NCI-H2171 (cell line): Measurements from ENCODE around the gene ZNF586.
"Not testable (repeated sequence)": the region's sequence is repeated elsewhere in the genome, so short reads cannot be mapped to it uniquely, and the experiment has no call there.

ENCODE experiments used
- DNase-seq: peaks from one replicate; lab custom pipeline; 2025; lab: John Stamatoyannopoulos, UW

ZNF586 gene

GRCh38 chr19:57796580-57796979, 27.1 kb downstream of the ZNF586 start:
- DNase-seq = not testable (repeated sequence)

- no peak for DNase-seq
These were observed 31.2 kb downstream of the ZNF586 start for GRCh38 chr19:57800696-57801095.

GRCh38 chr19:57802269-57802668, 32.8 kb downstream of the ZNF586 start:
- no peak for DNase-seq

DNA sequence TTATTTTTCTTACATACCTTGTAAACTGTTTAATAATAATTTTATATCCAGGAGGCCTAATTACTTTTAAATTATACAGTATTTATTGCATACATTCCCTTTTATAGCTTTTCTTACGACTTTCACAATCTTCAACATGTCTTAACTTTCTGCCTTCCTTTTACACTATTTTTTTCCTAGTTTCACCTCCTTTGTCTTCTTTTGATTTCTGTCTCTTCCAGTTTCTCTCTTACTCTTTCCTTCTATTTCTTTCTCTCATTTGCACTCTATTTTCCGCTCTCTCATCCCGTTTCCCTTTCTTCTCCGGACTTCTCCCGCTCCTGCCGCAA, 33.8 kb downstream of the ZNF586 start:
- no peak for DNase-seq

DNA sequence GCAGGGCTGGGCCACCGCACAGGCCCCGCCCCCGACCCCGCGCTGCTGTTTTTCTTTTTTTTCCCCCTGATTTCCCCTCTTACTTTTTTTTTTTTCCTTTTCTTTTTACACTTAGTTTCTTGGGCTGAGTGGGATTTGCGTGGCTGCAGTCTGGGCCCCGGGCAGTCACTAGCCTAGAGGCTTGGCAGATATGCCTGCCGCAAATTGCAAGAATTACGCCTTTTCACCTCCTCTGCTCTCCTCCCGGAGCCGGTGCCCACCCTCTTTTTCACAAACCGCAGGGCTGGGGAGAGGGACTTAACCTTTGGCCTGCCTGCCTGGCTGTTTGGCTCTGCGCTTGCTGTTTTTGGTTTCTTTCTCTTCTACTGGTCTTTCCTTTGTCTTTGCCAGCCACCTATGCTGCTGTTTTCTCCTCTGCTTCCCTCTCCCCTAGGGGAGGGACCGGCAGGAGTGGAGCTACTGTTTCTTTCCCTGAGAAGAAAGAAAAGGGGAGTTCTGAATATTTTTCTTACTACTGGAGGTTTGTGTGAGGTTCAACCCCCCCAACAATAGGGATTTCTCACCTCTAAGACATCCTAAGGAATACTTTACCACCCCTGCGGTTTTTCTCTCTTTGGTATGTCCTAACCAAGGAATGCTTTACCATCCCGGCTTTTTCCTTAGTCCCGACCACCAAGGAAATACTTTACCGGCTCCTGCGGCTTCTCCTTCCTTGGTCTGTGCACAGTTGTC, 34.3 kb downstream of the ZNF586 start:
- DNase-seq = no peak

DNA sequence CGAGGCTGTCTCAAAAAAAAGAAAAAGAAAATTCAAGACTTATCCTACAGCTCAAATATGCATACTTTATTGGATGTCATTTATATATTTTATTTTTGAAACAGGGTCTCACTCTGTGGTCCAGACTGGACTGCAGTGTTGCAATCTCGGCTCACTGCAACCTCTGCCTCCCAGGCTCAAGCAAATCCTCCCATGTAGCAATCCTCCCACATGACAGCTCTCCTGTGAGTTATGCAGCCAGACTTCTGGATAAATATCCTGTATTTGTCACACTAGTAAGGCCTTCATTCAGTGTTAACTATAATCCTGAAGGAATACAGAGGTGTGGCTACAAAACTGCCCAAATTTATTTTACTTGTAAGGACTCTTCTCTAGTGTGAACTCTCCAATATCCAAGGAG, 38.1 kb downstream of the ZNF586 start:
- DNase-seq = no peak

GRCh38 chr19:57810410-57811295, 41.2 kb downstream of the ZNF586 start:
- not testable (repeated sequence) for DNase-seq

DNA sequence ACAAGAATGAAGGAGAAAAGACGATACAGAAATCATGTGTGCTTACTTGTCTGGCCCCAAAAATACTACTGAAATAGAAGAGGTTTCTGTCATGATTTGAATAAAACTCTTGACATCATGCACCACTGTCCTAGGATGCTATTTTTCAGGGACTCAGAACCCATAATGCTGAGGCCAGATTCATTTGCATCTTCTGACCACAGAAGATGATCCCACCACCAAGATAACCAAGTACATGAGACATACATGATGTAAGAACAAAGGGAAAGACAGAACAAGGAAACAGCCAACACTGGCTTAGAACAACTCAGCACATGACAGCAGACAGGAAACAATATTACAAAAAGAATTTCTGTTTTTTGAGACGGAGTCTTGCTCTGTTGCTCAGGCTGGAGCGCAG, 42.8 kb downstream of the ZNF586 start:
- no peak for DNase-seq

- DNase-seq = not testable (repeated sequence)
These were observed 43.7 kb downstream of the ZNF586 start for GRCh38 chr19:57812975-57813820.

DNA sequence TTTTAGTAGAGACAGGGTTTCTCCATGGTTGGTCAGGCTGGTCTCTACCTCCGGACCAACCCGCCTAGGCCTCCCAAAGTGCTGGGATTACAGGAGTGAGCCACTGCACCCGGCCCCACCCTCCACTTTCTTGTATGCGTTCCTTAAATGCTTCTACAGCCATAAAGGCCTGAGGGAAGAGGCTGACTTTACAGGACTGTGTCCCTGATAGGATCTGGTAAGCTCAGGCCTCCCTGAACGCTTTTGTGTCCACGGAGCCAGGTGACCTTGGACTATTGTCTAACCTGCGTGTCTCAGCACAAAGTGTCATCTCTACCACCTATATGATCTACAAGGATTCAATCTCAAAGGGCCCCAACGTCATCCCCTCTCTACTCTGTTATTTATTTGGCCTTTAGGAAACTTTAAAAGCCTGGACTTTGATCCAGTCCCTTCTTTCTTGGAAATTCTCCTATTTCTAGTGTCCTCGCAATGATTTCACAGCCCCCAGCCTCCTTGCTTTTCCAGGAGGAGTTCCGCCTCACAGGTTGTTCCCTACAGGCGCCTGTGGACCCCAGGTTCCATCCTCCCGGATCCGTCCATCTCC, 44.5 kb downstream of the ZNF586 start:
- DNase-seq = no peak

- peak; percentile 89 for DNase-seq
These were observed 45.2 kb downstream of the ZNF586 start, which contains the start of gene ZNF552 for GRCh38 chr19:57814505-57815246. ZNF552 (minus strand) TSS chr19:57814913; CDS start chr19:57814743, 170 bp downstream.

DNA sequence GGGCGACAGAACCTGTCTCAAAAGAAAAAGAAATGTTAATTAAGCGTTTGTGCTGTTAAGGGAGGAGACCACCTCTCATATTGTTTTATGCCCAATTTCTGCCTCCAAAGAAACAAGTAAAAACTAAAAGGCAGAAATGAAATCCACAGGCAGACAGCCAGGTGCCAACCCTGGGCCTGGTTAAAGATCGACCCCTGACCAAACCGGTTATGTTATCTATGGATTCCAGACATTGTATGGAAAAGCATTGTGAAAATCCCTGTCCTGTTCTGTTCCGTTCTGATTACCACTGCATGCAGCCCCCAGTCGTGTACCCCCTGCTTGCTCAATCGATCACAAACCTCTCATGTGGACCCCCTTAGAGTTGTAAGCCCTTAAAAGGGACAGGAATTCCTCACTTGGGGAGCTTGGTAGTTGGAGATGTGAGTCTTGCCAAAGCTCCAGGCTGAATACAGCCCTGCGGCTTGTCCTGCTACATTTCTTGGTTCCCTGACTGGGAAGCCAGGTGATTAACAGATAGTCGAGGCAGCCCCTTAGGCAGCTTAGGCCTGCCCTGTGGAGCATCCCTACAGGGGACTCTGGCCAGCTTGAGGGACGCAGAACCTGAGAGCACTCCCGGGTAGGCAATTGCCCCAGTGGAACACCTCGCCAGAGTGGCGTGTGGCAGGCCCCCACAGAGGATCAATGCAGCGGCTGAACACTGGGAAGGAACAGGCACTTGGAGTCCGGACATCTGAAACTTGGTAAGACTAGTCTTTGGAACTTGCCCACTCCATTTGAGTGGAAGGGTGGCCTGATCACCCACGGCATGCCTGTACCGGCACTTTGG, 46.0 kb downstream of the ZNF586 start:
- DNase-seq = no peak

DNA sequence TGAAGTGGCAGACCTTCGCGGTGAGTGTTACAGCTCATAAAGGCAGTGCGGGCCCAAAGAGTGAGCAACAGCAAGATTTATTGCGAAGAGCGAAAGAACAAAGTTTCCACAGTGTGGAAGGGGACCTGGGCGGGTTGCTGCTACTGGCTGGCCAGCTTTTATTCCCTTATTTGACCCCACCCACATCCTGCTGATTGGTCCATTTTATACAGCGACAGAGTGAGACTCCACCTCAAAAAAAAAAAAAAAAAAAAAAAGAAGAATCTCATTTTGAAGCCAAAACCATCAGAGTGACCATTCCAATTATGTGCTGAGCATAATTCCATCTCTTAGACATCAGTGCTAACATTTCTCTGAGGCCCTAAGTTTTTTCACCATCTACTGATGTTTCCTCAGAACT, 47.2 kb downstream of the ZNF586 start:
- DNase-seq = no peak

GRCh38 chr19:57817976-57818375, 48.5 kb downstream of the ZNF586 start:
- DNase-seq = no peak

- no peak for DNase-seq
These were observed 48.9 kb downstream of the ZNF586 start for GRCh38 chr19:57818378-57818777.

DNA sequence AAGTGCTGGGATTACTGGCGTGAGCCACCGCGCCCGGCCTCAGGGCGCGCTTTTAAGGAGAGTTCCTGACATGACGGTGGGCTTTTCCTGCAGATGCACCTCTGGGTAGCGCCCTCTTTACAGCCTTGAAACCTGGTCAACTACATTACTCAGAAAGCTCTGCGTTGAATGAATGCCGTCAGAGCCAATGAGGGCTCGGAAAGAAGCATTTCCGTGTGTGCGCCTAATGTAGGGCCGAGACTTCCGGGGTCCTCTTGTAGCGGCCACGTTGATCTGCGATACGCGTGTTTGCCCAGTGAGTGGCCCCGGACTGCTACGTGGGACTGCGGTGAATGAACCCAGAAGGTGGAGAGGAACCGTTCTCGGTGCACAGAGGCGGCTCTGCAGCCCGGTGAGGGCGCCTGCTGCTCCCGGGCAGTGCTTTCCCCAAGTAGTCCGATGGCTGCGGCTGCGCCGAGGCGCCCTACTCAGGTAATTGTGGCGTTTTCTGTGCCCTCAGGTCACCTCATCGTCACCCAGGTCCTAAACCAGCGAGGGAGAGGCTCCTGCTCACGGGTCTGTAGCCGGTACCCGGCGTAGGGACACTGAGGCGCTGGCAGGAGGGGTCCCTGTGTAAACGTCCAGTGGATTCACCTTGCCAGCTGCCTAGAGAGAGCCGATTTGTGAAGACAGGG, 50.1 kb downstream of the ZNF586 start:
- DNase-seq = peak; percentile 87

GRCh38 chr19:57820599-57820998, 51.1 kb downstream of the ZNF586 start:
- no peak for DNase-seq

DNA sequence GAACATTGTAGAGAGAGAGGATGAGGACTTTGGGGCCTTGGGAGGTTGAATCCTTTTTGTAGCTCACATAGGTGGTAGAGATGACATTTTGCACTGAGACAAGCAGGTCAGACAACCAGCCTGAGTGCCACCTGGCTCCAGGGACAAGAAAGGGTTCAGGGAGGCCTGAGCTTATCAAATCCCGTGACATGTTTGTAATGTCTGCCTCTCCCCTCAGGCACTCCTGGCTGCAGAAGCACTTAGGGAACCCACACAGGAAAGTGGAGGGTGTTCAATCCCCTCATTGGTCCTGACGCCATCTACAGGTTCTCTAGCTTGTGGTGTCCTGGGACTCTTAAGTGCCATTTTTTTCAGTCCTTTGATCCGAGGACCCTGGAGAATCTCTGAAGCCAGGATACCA, 51.6 kb downstream of the ZNF586 start:
- not testable (repeated sequence) for DNase-seq

- not testable (repeated sequence) for DNase-seq
These were observed 52.0 kb downstream of the ZNF586 start for GRCh38 chr19:57821501-57821900.

DNA sequence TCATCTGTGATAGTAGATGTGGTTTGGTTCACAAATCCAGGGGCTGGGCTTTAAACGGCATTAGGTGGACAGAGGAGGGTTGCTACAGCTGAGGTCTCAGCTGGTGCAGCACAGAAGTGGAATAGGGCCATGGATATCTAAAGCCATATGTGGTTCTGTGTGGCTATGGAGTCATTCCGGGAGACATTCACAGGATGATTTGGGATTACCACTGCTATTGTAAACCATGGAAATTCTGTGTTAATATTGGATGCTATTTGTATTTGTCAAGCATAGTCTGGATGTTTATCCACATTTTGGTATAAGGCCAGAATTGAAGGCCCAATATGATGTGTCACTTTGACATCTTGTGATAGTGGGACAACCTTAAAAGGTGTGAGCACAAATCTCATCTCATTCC, 53.7 kb downstream of the ZNF586 start:
- DNase-seq = not testable (repeated sequence)
